ENCODE data around the gene GLIPR1L2. TPM values are rescaled to one million over a fixed set of nuclear protein-coding genes. Genes with fewer than 3 reads are reported as not detected.

Gene GLIPR1L2
- total RNA-seq, 1 experiment from 2014 or later: 0.35 TPM

- no peak overlapping the region for H2BK5ac ChIP-seq (ENCODE audit: insufficient read length, low read length)
- H3K79me1 ChIP-seq (ENCODE audit: insufficient read depth, low read depth, low read length, poor library complexity, severe bottlenecking): no peaks in the 10 kb centered on the region
- H3K9ac ChIP-seq (ENCODE audit: extremely low read depth, insufficient read length, low read length): no peak overlapping the region
- no peak overlapping the region for H4K91ac ChIP-seq (ENCODE audit: insufficient read length, low read depth, low read length)
- H3K56ac ChIP-seq (ENCODE audit: insufficient read length, low read depth, low read length): no peak overlapping the region
- no peak overlapping the region for H4K5ac ChIP-seq (ENCODE audit: insufficient read length, low read depth, low read length)
- H2BK15ac ChIP-seq (ENCODE audit: low read depth, low read length): no peak overlapping the region
- no peak overlapping the region for H2AFZ ChIP-seq (ENCODE audit: low read length)
- no peak for TF ChIP-seq CTCF (conservative IDR thresholded peaks at IDR 0.05)
- H3K4me3 Mint-ChIP-seq: no peak overlapping the region
- H3K23ac ChIP-seq (ENCODE audit: insufficient read length, low read depth, low read length): no peak overlapping the region
- H2BK12ac ChIP-seq (ENCODE audit: insufficient read length, low read depth, low read length): no peak overlapping the region
- WGBS (ENCODE audit: extremely low coverage, insufficient read length, low lambda C conversion rate): no CpG with 5 or more reads among the region's 1 CpG
- H3K79me2 ChIP-seq (ENCODE audit: insufficient read depth, low read length): no peaks in the 10 kb centered on the region
- H3K4me2 ChIP-seq (ENCODE audit: insufficient read depth, insufficient read length, low read length): no peak overlapping the region
- no peaks in the 10 kb centered on the region for H3K27me3 Mint-ChIP-seq (ENCODE audit: low read depth)
- H3K4me1 Mint-ChIP-seq: peaks cover 19 to 35% of the 10 kb centered on the region in 2 experiments
- H2BK20ac ChIP-seq (ENCODE audit: low read depth, low read length, poor library complexity, severe bottlenecking): no peak overlapping the region
- H3K9me3 Mint-ChIP-seq: peaks cover 0 to 1% of the 10 kb centered on the region in 2 experiments; a peak in 3 of 5 replicates
- H4K20me1 ChIP-seq (ENCODE audit: control insufficient read depth, insufficient read depth, insufficient read length): no peaks in the 10 kb centered on the region
- H3K14ac ChIP-seq (ENCODE audit: insufficient read depth, low read length): no peak overlapping the region
- no peak overlapping the region for H3K18ac ChIP-seq (ENCODE audit: insufficient read length, low read depth, low read length)
- peaks cover 3 to 12% (median 9%) of the 10 kb centered on the region in 3 experiments; a peak in 4 of 7 replicates for H3K36me3 Mint-ChIP-seq (ENCODE audit: insufficient read depth in 1 of 3, low read depth in 3 of 3)
- no peaks in the 10 kb centered on the region for H3K23me2 ChIP-seq (ENCODE audit: insufficient read length, low read depth, low read length, poor library complexity, severe bottlenecking)
- no peaks in the 10 kb centered on the region; the same call in 1 of the 2 replicates for H3K4me1 ChIP-seq (ENCODE audit: insufficient read depth, low read length)
- H2AK5ac ChIP-seq (ENCODE audit: insufficient read length, low read length): no peak overlapping the region
- H3K27ac ChIP-seq (ENCODE audit: insufficient read length, low read depth, low read length): no peak overlapping the region
- H3K9me3 ChIP-seq (ENCODE audit: control insufficient read depth, low read depth, low read length): no peaks in the 10 kb centered on the region
- no peak overlapping the region for H3T11ph ChIP-seq (ENCODE audit: low read length)
- H3K4ac ChIP-seq (ENCODE audit: low read depth, low read length): no peak overlapping the region
- no peak for DNase-seq
- H4K8ac ChIP-seq (replicated peaks; ENCODE audit: insufficient read length, low read depth, low read length): no peak overlapping the region
- peak overlapping the region in 2 of 3 experiments; percentile 27 to 76; a peak in 4 of 7 replicates for H3K27ac Mint-ChIP-seq
- H2BK120ac ChIP-seq (ENCODE audit: low read depth, low read length, poor library complexity, severe bottlenecking): no peak overlapping the region
- no peaks in the 10 kb centered on the region for H3K27me3 ChIP-seq (ENCODE audit: insufficient read depth, low read length)
Observed at GRCh38 chr12:75378354-75378753, 12.5 kb upstream of the GLIPR1L2 start.

Measured in H9 (cell line).